GM19395 (cell line): ENCODE data around the gene MRPL36.

Source experiments
- ATAC-seq: cut with Tn5 transposase; IDR thresholded peaks from one replicate; pipeline ENCODE4 v1.9.1; 2021; ENCODE audit warnings: mild to moderate bottlenecking, moderate library complexity; ENCODE audit not compliant: unreplicated experiment

The MRPL36 gene

GRCh38 chr5:1765880-1766235, 33.8 kb downstream of the MRPL36 start:
- no peak for ATAC-seq

DNA sequence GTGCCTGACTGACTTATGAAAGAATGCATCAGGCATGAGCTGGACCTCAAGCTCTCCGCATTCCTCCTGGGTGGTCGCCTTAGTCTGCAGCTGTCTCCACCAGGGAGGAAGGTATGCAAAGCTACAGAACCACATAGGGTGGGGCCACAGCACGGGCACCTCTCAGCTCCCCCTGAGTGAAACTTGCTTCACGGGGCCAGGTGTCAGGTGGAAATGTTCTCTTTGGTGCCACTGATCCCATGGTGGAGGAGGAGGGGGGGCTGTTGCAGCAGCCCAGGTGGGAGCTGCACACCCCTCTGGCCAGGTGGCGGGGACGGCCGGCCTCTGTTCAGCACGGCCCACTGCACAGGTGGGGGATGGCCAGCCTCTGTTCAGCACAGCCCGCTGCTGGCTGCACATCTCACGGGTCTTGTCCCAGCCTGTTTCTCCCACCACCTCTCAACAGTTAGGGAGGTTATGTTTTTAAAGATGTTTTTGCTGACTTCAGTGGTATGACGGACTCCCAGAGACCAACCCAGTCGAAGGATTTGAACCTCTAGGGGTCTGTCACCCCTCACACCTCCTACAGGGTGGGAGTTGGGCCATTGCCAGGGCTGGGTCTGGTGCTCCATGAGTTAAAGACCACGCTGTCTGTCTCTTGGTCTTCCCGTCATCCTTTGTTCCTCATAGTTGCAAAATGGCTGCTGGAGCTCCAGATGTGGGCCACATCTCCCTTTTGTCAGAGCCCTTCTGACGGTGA, 34.3 kb downstream of the MRPL36 start:
- ATAC-seq = no peak

GRCh38 chr5:1764606-1764960, 35.1 kb downstream of the MRPL36 start:
- ATAC-seq = no peak

DNA sequence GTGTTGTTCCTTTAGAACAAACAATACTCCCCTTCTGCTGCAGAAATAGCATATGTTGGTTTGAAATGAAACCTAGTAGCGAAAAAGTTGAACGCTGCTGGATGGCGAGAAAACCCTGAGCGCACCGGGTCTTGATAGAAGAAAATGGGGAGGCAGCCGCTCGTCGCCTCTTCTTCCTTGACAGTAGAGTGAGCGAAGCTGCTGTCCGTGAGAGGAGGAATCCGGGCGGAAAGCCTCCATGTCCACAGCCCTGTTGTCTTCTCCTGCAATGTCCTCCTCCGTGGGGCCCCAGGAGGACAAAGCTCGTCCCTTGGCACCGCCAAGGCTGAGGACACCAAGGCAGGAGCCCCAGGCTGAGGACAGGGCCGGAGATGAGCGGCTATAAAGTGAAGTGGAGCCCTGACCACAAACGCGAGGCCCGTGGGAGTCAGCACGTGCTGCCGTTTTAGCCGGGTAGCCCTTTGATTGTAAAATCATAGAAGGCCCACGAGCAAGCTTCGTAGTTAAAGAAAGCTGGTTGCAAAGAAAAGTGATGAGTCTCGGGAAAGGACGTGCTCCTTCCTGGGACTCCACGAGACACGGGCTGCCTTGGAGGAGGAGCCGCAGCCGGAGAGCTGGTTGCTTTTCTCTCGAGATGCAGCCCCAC, 35.6 kb downstream of the MRPL36 start:
- no peak for ATAC-seq

GRCh38 chr5:1763548-1763911, 36.1 kb downstream of the MRPL36 start:
- no peak for ATAC-seq

GRCh38 chr5:1762883-1763547, 36.6 kb downstream of the MRPL36 start:
- ATAC-seq = no peak

DNA sequence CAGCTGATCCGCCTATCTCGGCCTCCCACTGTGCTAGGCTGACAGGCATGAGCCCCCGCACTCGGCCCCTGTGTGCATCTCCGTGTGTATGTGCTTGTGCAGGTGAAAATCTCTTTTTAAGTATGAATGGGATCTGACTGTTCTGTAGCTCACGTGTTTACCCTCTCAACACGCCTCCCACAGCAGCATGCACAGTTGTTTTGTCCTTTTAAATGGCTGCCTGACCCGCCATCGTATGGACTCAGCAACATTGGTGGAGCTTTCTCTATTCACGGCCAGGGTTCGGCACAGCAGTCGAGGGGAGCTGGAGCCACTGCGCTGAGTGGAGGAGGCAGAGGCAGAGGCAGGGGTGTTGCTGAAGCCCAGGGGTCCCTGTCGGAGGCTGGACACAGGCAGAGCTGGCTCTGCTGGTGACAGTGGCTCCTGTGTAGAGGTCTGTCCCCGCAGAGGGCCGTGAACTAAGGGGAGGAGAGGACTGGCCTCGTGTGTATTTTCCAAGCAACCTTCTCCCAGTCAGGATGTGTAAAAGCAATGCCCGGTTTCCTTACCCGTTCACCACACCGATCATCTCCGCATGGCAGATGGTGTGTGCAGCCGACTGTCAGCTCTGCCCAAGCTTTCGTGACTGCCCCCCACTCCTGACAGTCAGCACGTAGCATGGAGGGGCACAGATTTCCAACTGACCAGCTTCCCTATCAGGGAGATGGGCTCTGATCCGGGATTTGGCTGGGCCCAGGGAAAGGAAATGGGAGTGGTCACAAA, 37.3 kb downstream of the MRPL36 start:
- no peak for ATAC-seq

GRCh38 chr5:1761453-1761755, 38.2 kb downstream of the MRPL36 start:
- ATAC-seq = no peak

- no peak for ATAC-seq
These were observed 38.8 kb downstream of the MRPL36 start for GRCh38 chr5:1760656-1761452.

GRCh38 chr5:1760231-1760630, 39.4 kb downstream of the MRPL36 start:
- no peak for ATAC-seq

- ATAC-seq = no peak
These were observed 40.2 kb downstream of the MRPL36 start for GRCh38 chr5:1759378-1759970.

- ATAC-seq = no peak
These were observed 41.1 kb downstream of the MRPL36 start for GRCh38 chr5:1758574-1758973.

DNA sequence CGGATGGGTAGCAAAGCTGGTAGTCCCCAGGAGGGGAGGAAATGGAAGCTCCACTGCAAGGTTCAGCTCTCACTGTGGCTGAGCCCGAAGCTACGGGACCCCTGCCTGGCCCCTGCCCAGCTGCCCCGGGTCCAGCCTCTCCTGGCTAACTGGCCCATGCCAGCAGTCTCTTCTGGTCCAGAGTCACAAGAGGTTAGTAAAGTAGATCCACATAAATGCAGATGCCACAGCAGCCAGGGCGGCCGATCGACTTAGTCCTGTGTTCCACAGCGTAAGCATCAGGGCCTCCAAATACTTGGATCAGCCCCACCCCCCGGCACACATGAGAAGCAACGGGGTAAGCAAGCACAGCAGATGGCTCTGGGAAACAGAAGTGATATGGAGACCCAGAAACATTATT, 42.1 kb downstream of the MRPL36 start:
- no peak for ATAC-seq

- no peak for ATAC-seq
These were observed 43.2 kb downstream of the MRPL36 start for GRCh38 chr5:1756481-1756880.

- no peak for ATAC-seq
These were observed 44.2 kb downstream of the MRPL36 start for GRCh38 chr5:1755321-1755949.

- ATAC-seq = no peak
These were observed 45.0 kb downstream of the MRPL36 start for GRCh38 chr5:1754531-1755220.

GRCh38 chr5:1753490-1753889, 46.1 kb downstream of the MRPL36 start:
- no peak for ATAC-seq

DNA sequence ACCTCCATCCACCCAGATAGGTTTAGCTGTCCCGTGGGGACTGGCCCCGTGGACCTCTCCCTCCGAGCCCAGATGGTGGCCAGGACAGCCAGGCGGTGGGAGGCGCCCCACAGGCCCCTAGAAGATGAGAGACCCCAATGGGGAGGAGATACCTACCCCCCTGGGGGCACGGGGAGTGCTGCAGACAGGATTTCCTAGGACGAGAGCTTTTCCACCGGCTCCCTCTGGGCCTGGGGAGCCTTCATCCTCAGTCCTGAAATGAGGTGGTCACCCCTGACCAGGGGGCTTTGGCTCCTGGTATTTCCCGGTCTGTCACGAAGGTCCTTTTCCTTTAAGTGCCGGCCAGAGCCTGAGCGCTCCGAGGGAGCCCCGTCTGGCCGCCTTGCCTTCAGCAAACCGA, 46.8 kb downstream of the MRPL36 start:
- ATAC-seq = no peak
